Mesenchymal stem cell (in vitro differentiated cells and primary cell): ENCODE measurements around the gene PASK.

Experiments
- DNase-seq: peaks from one replicate; pipeline ENCODE4 v3.0.0-alpha.2; 2013
- H2AFZ ChIP-seq: one replicate; pipeline ENCODE4 v1.6.1; 2013; ENCODE audit warnings: low read depth, mild to moderate bottlenecking, control low read depth, inconsistent platforms, low read length, moderate library complexity
- H2AK5ac ChIP-seq: 2 replicates; pipeline ENCODE4 v1.6.1; 2013; ENCODE audit warnings: low read length, moderate library complexity, mild to moderate bottlenecking, inconsistent platforms; ENCODE audit not compliant: severe bottlenecking
- H2BK120ac ChIP-seq: one replicate; pipeline ENCODE4 v1.6.1; 2013; ENCODE audit warnings: low read depth, mild to moderate bottlenecking, inconsistent platforms, low read length, moderate library complexity
- H2BK12ac ChIP-seq, 2 experiments: one replicate each; pipeline ENCODE4 v1.6.1; 2013; ENCODE audit warnings: inconsistent platforms in 2 of 2, low read length in 2 of 2, mild to moderate bottlenecking in 2 of 2, moderate library complexity in 2 of 2, control low read depth in 1 of 2
- H2BK15ac ChIP-seq: one replicate; pipeline ENCODE4 v1.6.1; 2013; ENCODE audit warnings: mild to moderate bottlenecking, low read depth, inconsistent platforms; ENCODE audit not compliant: poor library complexity, severe bottlenecking
- H2BK5ac ChIP-seq: 2 replicates; pipeline ENCODE4 v1.6.1; 2013; ENCODE audit warnings: low read depth, mild to moderate bottlenecking, low read length, control low read depth, inconsistent platforms; ENCODE audit not compliant: poor library complexity, severe bottlenecking
- H3K14ac ChIP-seq, 2 experiments: one replicate each; pipeline ENCODE4 v1.6.1; 2013; ENCODE audit warnings: inconsistent platforms in 2 of 2, low read length in 2 of 2, control low read depth in 1 of 2, mild to moderate bottlenecking in 1 of 2, moderate library complexity in 1 of 2
- H3K18ac ChIP-seq, 2 experiments: one replicate each; pipeline ENCODE4 v1.6.1; 2013; ENCODE audit warnings: inconsistent platforms in 2 of 2, low read length in 2 of 2, control low read depth in 1 of 2, low read depth in 1 of 2, mild to moderate bottlenecking in 1 of 2
- H3K23ac ChIP-seq, 2 experiments: one replicate each; pipeline ENCODE4 v1.6.1; 2013; ENCODE audit warnings: inconsistent platforms in 2 of 2, low read length in 2 of 2, mild to moderate bottlenecking in 2 of 2, moderate library complexity in 2 of 2, control low read depth in 1 of 2
- H3K27ac ChIP-seq: 2 replicates; pipeline ENCODE4 v1.5.1; 2013; ENCODE audit warnings: mild to moderate bottlenecking, moderate library complexity, low read length, control low read depth, inconsistent platforms; ENCODE audit not compliant: poor library complexity, severe bottlenecking
- H3K27me3 ChIP-seq, 2 experiments: 2 replicates each; pipeline versions ENCODE4 v1.6.1 to v1.7.0; 2013; ENCODE audit warnings: low read length in 2 of 2, mild to moderate bottlenecking in 2 of 2, moderate library complexity in 2 of 2, control low read depth in 1 of 2, inconsistent platforms in 1 of 2; ENCODE audit not compliant: control insufficient read depth in 1 of 2, insufficient read depth in 1 of 2
- H3K36me3 ChIP-seq, 2 experiments: 2 replicates each; pipeline versions ENCODE4 v1.6.1 to v1.7.0; 2013; ENCODE audit warnings: low read length in 2 of 2, control low read depth in 1 of 2, inconsistent platforms in 1 of 2, low read depth in 1 of 2, mild to moderate bottlenecking in 1 of 2; ENCODE audit not compliant: insufficient read depth in 2 of 2, control insufficient read depth in 1 of 2
- H3K4ac ChIP-seq, 2 experiments: one replicate each; pipeline ENCODE4 v1.6.1; 2013; ENCODE audit warnings: inconsistent platforms in 2 of 2, low read length in 2 of 2, mild to moderate bottlenecking in 2 of 2, moderate library complexity in 2 of 2, control low read depth in 1 of 2, low read depth in 1 of 2
- H3K4me1 ChIP-seq: 2 replicates; pipeline ENCODE4 v1.6.1; 2013; ENCODE audit warnings: low read depth, low read length, control low read depth; ENCODE audit not compliant: control insufficient read depth, insufficient read depth
- H3K4me2 ChIP-seq: 2 replicates; pipeline ENCODE4 v1.6.1; 2013; ENCODE audit warnings: low read length, mild to moderate bottlenecking, inconsistent platforms; ENCODE audit not compliant: poor library complexity, severe bottlenecking
- H3K4me3 ChIP-seq, 2 experiments: 2 replicates each; pipeline versions ENCODE4 v1.5.1 to v1.7.0; 2013; ENCODE audit warnings: low read length in 2 of 2, mild to moderate bottlenecking in 2 of 2, control low read depth in 1 of 2, low read depth in 1 of 2; ENCODE audit not compliant: insufficient read depth in 1 of 2
- H3K79me1 ChIP-seq: replicated peaks from 2 replicates; pipeline ENCODE4 v1.6.1; 2013; ENCODE audit warnings: mild to moderate bottlenecking, control low read depth, low read length, inconsistent platforms; ENCODE audit not compliant: poor library complexity, severe bottlenecking
- H3K9ac ChIP-seq: 2 replicates; pipeline ENCODE4 v1.7.0; 2013; ENCODE audit warnings: mild to moderate bottlenecking, low read length, moderate library complexity
- H3K9me3 ChIP-seq: 2 replicates; pipeline ENCODE4 v1.7.0; 2013; ENCODE audit warnings: mild to moderate bottlenecking, low read length; ENCODE audit not compliant: control insufficient read depth
- H4K8ac ChIP-seq: one replicate; pipeline ENCODE4 v1.6.1; 2013; ENCODE audit warnings: inconsistent platforms, mild to moderate bottlenecking, low read length, moderate library complexity
- H4K91ac ChIP-seq: one replicate; pipeline ENCODE4 v1.6.1; 2013; ENCODE audit warnings: mild to moderate bottlenecking, low read length, inconsistent platforms
- WGBS: methylation state at CpG from one replicate; pipeline ENCODE4 v1.1.7; 2013; ENCODE audit warnings: mixed read lengths; 5-methylcytosine and 5-hydroxymethylcytosine counted together

Gene PASK

GRCh38 chr2:241072553-241073165 is 76.6 kb downstream of the PASK start:
- Histone ChIP-seq H4K91ac (no peak overlapping the region), H3K36me3 (peaks cover 0 to 96% of the 10 kb centered on the region in 2 experiments), H2BK120ac (no peak overlapping the region), H3K9me3 (no peaks in the 10 kb centered on the region), H3K4me3 (no peak overlapping the region), H3K14ac (no peak overlapping the region), H3K18ac (no peak overlapping the region), H2BK15ac (no peak overlapping the region), H2BK5ac (no peak overlapping the region), H3K4me2 (no peak overlapping the region), H3K27ac (no peak overlapping the region), H3K9ac (no peak overlapping the region), H2AFZ (no peak overlapping the region), H3K23ac (no peak overlapping the region), H2AK5ac (no peak overlapping the region), H4K8ac (no peak overlapping the region), H2BK12ac (no peak overlapping the region), H3K27me3 (peaks cover 0 to 21% of the 10 kb centered on the region in 2 experiments), H3K4me1 (no peaks in the 10 kb centered on the region), H3K4ac (no peak overlapping the region), H3K79me1 (no peaks in the 10 kb centered on the region)
- DNase-seq: no peak
- WGBS: 80% methylated on average over 14 of the region's 14 CpGs

GRCh38 chr2:241072151-241072550 is 77.1 kb downstream of the PASK start:
- Histone ChIP-seq H4K8ac (no peak overlapping the region), H2BK12ac (no peak overlapping the region), H3K36me3 (peaks cover 0 to 96% of the 10 kb centered on the region in 2 experiments), H3K4me2 (no peak overlapping the region), H2BK5ac (no peak overlapping the region), H2BK120ac (no peak overlapping the region), H3K79me1 (no peaks in the 10 kb centered on the region), H3K4me1 (no peaks in the 10 kb centered on the region), H3K27me3 (peaks cover 0 to 23% of the 10 kb centered on the region in 2 experiments), H3K9me3 (no peaks in the 10 kb centered on the region), H3K9ac (no peak overlapping the region), H3K18ac (no peak overlapping the region), H4K91ac (no peak overlapping the region), H2AFZ (no peak overlapping the region), H3K23ac (no peak overlapping the region), H2BK15ac (no peak overlapping the region), H3K27ac (no peak overlapping the region), H3K4ac (no peak overlapping the region), H3K14ac (no peak overlapping the region), H3K4me3 (no peak overlapping the region), H2AK5ac (no peak overlapping the region)
- DNase-seq: no peak
- WGBS: 91% methylated on average over 9 of the region's 9 CpGs

GRCh38 chr2:241071677-241072111 is 77.6 kb downstream of the PASK start:
- no peaks in the 10 kb centered on the region for H3K79me1 ChIP-seq
- H3K9ac ChIP-seq: no peak overlapping the region
- peaks cover 0 to 23% of the 10 kb centered on the region in 2 experiments for H3K27me3 ChIP-seq
- no peak overlapping the region for H3K27ac ChIP-seq
- H2AK5ac ChIP-seq: no peak overlapping the region
- H3K14ac ChIP-seq: no peak overlapping the region
- H4K91ac ChIP-seq: no peak overlapping the region
- WGBS: 87% methylated on average over 18 of the region's 25 CpGs
- peaks cover 0 to 97% of the 10 kb centered on the region in 2 experiments for H3K36me3 ChIP-seq
- H2BK15ac ChIP-seq: no peak overlapping the region
- H2AFZ ChIP-seq: no peak overlapping the region
- no peak overlapping the region for H3K4me3 ChIP-seq
- no peak overlapping the region for H2BK120ac ChIP-seq
- no peak overlapping the region for H3K18ac ChIP-seq
- H3K4me2 ChIP-seq: no peak overlapping the region
- no peak overlapping the region for H2BK5ac ChIP-seq
- H3K23ac ChIP-seq: no peak overlapping the region
- no peak overlapping the region for H3K4ac ChIP-seq
- no peaks in the 10 kb centered on the region for H3K9me3 ChIP-seq
- H2BK12ac ChIP-seq: no peak overlapping the region
- H4K8ac ChIP-seq: no peak overlapping the region
- H3K4me1 ChIP-seq: no peaks in the 10 kb centered on the region
- no peak for DNase-seq

GRCh38 chr2:241070811-241071676 is 78.2 kb downstream of the PASK start:
- peak overlapping the region in 1 of 2 experiments; percentile 67 for H3K23ac ChIP-seq
- H4K8ac ChIP-seq: no peak overlapping the region
- WGBS: 89% methylated on average over 24 of the region's 31 CpGs

More at GRCh38 chr2:241070811-241071676, 78.2 kb downstream of the PASK start:
- Histone ChIP-seq H3K36me3 (peaks cover 0 to 99% of the 10 kb centered on the region in 2 experiments), H3K27ac (no peak overlapping the region), H3K4ac (no peak overlapping the region), H3K79me1 (no peaks in the 10 kb centered on the region), H3K9ac (no peak overlapping the region), H2AFZ (no peak overlapping the region), H3K18ac (no peak overlapping the region), H4K91ac (no peak overlapping the region), H2BK5ac (no peak overlapping the region), H2AK5ac (no peak overlapping the region), H2BK15ac (no peak overlapping the region), H3K9me3 (no peaks in the 10 kb centered on the region), H3K4me3 (no peak overlapping the region), H2BK12ac (no peak overlapping the region), H3K14ac (no peak overlapping the region), H3K4me2 (no peak overlapping the region), H2BK120ac (no peak overlapping the region), H3K27me3 (peaks cover 0 to 23% of the 10 kb centered on the region in 2 experiments), H3K4me1 (no peaks in the 10 kb centered on the region)
- DNase-seq: no peak
